HL-60 (cell line): ENCODE results near the gene CMIP.

ENCODE experiments used
- DNase-seq, 2 experiments: peaks; one replicate each; pipeline ENCODE4 v3.0.0-alpha.2; 2010 to 2020; ENCODE audit warnings: low read depth in 1 of 2, low spot score in 1 of 2
- H3K27ac ChIP-seq: fragments of 250-450 bp; sonication (Bioruptor Pico); replicated peaks from 2 replicates; pipeline ENCODE4 v1.5.1; 2020; ENCODE audit warnings: mild to moderate bottlenecking, moderate library complexity
- H3K27me3 ChIP-seq: fragments of 250-450 bp; sonication (Bioruptor Pico); 2 replicates; pipeline ENCODE4 v1.5.1; 2021; ENCODE audit warnings: mild to moderate bottlenecking, moderate library complexity; ENCODE audit not compliant: insufficient read depth, poor library complexity, severe bottlenecking
- H3K4me3 ChIP-seq: replicated peaks from 2 replicates; pipeline ENCODE4 v1.5.1; 2011; ENCODE audit warnings: mild to moderate bottlenecking, control low read depth, low read length; ENCODE audit not compliant: insufficient read depth
- GABPA ChIP-seq: IDR thresholded peaks from 2 replicates; pipeline ENCODE4 v1.6.1; 2012; ENCODE audit warnings: low read depth
- POLR2AphosphoS5 ChIP-seq: IDR thresholded peaks from 2 replicates; pipeline ENCODE4 v1.6.1; 2012; ENCODE audit warnings: low read depth
- SPI1 ChIP-seq: IDR thresholded peaks from 2 replicates; pipeline ENCODE4 v1.6.1; 2012; ENCODE audit warnings: low read depth, mild to moderate bottlenecking, borderline replicate concordance
- TF ChIP-seq, protein P1 (sequence below): IDR thresholded peaks from 2 replicates; pipeline ENCODE4 v1.6.1; 2012; ENCODE audit warnings: low read depth; ENCODE audit not compliant: insufficient replicate concordance
- TF ChIP-seq, protein P2 (sequence below): IDR thresholded peaks from one replicate; pipeline ENCODE4 v1.5.1; 2011; ENCODE audit warnings: low read length, control low read depth, inconsistent platforms; ENCODE audit not compliant: insufficient read depth

The CMIP gene

GRCh38 chr16:81553814-81554675, 109.4 kb downstream of the CMIP start:
- no peak for DNase-seq
- TF ChIP-seq POLR2AphosphoS5 (no peak), SPI1 (no peak), GABPA (no peak)
- TF ChIP-seq, protein P1, sequence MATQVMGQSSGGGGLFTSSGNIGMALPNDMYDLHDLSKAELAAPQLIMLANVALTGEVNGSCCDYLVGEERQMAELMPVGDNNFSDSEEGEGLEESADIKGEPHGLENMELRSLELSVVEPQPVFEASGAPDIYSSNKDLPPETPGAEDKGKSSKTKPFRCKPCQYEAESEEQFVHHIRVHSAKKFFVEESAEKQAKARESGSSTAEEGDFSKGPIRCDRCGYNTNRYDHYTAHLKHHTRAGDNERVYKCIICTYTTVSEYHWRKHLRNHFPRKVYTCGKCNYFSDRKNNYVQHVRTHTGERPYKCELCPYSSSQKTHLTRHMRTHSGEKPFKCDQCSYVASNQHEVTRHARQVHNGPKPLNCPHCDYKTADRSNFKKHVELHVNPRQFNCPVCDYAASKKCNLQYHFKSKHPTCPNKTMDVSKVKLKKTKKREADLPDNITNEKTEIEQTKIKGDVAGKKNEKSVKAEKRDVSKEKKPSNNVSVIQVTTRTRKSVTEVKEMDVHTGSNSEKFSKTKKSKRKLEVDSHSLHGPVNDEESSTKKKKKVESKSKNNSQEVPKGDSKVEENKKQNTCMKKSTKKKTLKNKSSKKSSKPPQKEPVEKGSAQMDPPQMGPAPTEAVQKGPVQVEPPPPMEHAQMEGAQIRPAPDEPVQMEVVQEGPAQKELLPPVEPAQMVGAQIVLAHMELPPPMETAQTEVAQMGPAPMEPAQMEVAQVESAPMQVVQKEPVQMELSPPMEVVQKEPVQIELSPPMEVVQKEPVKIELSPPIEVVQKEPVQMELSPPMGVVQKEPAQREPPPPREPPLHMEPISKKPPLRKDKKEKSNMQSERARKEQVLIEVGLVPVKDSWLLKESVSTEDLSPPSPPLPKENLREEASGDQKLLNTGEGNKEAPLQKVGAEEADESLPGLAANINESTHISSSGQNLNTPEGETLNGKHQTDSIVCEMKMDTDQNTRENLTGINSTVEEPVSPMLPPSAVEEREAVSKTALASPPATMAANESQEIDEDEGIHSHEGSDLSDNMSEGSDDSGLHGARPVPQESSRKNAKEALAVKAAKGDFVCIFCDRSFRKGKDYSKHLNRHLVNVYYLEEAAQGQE, result no peak
- TF ChIP-seq, protein P2, sequence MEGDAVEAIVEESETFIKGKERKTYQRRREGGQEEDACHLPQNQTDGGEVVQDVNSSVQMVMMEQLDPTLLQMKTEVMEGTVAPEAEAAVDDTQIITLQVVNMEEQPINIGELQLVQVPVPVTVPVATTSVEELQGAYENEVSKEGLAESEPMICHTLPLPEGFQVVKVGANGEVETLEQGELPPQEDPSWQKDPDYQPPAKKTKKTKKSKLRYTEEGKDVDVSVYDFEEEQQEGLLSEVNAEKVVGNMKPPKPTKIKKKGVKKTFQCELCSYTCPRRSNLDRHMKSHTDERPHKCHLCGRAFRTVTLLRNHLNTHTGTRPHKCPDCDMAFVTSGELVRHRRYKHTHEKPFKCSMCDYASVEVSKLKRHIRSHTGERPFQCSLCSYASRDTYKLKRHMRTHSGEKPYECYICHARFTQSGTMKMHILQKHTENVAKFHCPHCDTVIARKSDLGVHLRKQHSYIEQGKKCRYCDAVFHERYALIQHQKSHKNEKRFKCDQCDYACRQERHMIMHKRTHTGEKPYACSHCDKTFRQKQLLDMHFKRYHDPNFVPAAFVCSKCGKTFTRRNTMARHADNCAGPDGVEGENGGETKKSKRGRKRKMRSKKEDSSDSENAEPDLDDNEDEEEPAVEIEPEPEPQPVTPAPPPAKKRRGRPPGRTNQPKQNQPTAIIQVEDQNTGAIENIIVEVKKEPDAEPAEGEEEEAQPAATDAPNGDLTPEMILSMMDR, result no peak
- H3K27me3 ChIP-seq, result no peaks in the 10 kb centered on the region
- no peak overlapping the region for H3K4me3 ChIP-seq
- no peak overlapping the region for H3K27ac ChIP-seq

- TF ChIP-seq POLR2AphosphoS5 (no peak), GABPA (no peak), SPI1 (no peak)
- TF ChIP-seq, protein P2, result no peak
- TF ChIP-seq, protein P1, result no peak
- no peak overlapping the region for H3K4me3 ChIP-seq
- no peaks in the 10 kb centered on the region for H3K27me3 ChIP-seq
- DNase-seq, result no peak
- H3K27ac ChIP-seq, result no peak overlapping the region
Observed at GRCh38 chr16:81554979-81555378, 110.4 kb downstream of the CMIP start.

DNA sequence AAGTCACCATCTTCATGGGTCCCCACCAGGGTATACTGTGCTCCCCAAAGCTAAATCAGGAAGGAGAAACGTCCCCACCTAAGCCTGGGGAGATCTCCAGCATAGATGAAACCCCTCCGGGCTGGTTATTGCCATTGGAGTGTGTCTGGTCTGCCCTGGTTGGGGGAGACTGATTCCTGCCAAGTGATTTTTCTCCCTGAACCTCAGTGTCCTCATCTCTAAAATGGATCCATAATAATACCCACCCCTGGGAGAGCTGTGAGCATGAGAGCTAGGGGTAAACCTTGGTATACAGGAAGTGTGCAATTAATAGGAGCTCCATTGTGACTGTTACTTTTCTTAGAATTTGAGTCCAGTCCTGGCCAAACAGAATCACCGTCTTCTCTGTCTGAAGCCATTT, 111.1 kb downstream of the CMIP start:
- Histone ChIP-seq H3K27ac (no peak overlapping the region), H3K4me3 (no peak overlapping the region), H3K27me3 (no peaks in the 10 kb centered on the region)
- no peak for TF ChIP-seq POLR2AphosphoS5
- TF ChIP-seq, protein P1, result no peak
- no peak for TF ChIP-seq GABPA
- TF ChIP-seq, protein P2, result no peak
- no peak for TF ChIP-seq SPI1
- DNase-seq, result no peak
